Ascending aorta (tissue), 2 donors: ENCODE data around the gene MEIKIN. TPM values are rescaled to one million over a fixed set of nuclear protein-coding genes. Genes with fewer than 3 reads are reported as not detected.
"Not testable (repeated sequence)": the region's sequence is repeated elsewhere in the genome, so short reads cannot be mapped to it uniquely, and the experiment has no call there.

ENCODE experiments used
- DNase-seq, 2 donors: peaks; one replicate each; pipeline ENCODE4 v3.0.0-alpha.2; 2019; ENCODE audit warnings: low spot score in 2 of 2
- H3K27ac ChIP-seq, 2 donors: fragments of 200-600 bp; sonication (generic); one replicate each; pipeline ENCODE4 v1.5.1; 2016 to 2017; ENCODE audit warnings: mild to moderate bottlenecking in 1 of 2
- H3K27me3 ChIP-seq: fragments of 200-600 bp; sonication (generic); one replicate; pipeline ENCODE4 v1.5.1; 2017
- H3K36me3 ChIP-seq, 2 donors: fragments of 200-600 bp; sonication (generic); one replicate each; pipeline ENCODE4 v1.5.1; 2016
- H3K4me1 ChIP-seq, 2 donors: fragments of 200-600 bp; sonication (generic); one replicate each; pipeline ENCODE4 v1.5.1; 2016 to 2017; ENCODE audit warnings: mild to moderate bottlenecking in 1 of 2
- H3K4me3 ChIP-seq, 2 donors: fragments of 200-600 bp; sonication (generic); one replicate each; pipeline ENCODE4 v1.5.1; 2016 to 2017; ENCODE audit warnings: mild to moderate bottlenecking in 1 of 2
- H3K9me3 ChIP-seq, 2 donors: fragments of 200-600 bp; sonication (generic); one replicate each; pipeline ENCODE4 v1.5.1; 2016
- intact Hi-C: fragments of 100-400 bp; cut with DNase I; formaldehyde crosslinking; loops from one replicate; pipeline ENCODE4 v1.15.1; 2023
- total RNA-seq: library from RNA; depleted of rRNA; stranded (reverse); fragments of >200 nt; gene quantifications from one replicate; pipeline ENCODE4 v1.1.0, GENCODE V29; 2016
- TF ChIP-seq, protein P1 (sequence below), 3 experiments: fragments of 200-600 bp in 2 of 3; fragments of 450-650 bp in 1 of 3; sonication (generic) in 2 of 3; IDR thresholded peaks; one replicate each; pipeline ENCODE4 v1.5.1; 2016 to 2019; ENCODE audit warnings: antibody characterized with exemption in 3 of 3, mild to moderate bottlenecking in 1 of 3, moderate library complexity in 1 of 3

MEIKIN gene
- total RNA-seq, 1 donor from 2014 or later: not detected

DNA sequence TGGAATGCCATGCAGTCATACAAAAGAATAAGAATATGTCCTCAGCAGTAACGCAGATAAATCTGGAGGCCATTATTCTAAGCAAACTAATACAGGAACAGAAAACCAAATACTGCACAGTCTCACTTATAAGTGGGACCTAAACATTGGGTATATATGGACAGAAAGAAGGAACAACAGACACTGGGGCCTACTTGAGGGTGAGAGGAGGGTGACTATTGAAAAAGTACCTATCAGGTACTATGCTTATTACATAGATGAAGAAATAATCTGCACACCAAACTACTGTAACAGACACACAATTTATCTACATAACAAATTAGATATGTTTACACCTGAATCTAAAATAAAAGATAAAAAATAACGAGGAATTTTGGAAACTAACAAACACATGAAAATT, 38.8 kb downstream of the MEIKIN start:
- no peak for DNase-seq
- peaks cover 0 to 7% of the 10 kb centered on the region in 2 donors for H3K9me3 ChIP-seq
- H3K4me3 ChIP-seq: no peak overlapping the region
- no peaks in the 10 kb centered on the region for H3K4me1 ChIP-seq
- intact Hi-C loops: no loop called here
- H3K27me3 ChIP-seq: no peaks in the 10 kb centered on the region
- TF ChIP-seq, protein P1, sequence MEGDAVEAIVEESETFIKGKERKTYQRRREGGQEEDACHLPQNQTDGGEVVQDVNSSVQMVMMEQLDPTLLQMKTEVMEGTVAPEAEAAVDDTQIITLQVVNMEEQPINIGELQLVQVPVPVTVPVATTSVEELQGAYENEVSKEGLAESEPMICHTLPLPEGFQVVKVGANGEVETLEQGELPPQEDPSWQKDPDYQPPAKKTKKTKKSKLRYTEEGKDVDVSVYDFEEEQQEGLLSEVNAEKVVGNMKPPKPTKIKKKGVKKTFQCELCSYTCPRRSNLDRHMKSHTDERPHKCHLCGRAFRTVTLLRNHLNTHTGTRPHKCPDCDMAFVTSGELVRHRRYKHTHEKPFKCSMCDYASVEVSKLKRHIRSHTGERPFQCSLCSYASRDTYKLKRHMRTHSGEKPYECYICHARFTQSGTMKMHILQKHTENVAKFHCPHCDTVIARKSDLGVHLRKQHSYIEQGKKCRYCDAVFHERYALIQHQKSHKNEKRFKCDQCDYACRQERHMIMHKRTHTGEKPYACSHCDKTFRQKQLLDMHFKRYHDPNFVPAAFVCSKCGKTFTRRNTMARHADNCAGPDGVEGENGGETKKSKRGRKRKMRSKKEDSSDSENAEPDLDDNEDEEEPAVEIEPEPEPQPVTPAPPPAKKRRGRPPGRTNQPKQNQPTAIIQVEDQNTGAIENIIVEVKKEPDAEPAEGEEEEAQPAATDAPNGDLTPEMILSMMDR (IDR thresholded peaks at IDR 0.05): no peak
- no peak overlapping the region for H3K27ac ChIP-seq
- H3K36me3 ChIP-seq: no peaks in the 10 kb centered on the region

DNA sequence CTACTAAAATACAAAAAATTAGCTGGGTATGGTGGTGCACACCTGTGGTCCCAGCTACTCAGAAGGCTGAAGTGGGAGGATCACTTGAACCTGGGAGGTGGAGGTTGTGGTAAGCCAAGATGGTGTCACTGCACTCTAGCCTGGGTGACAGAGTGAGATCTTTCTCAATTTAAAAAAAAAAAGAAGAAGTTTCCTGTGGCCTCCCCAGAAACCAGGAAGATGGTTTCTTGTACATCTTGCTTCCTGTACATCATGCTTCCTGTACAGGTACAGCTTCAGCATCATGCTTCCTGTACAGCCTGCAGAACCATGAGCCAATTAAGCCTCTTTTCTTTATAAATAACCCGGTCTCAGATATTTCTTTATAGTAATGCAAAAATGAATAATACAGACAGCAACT, 43.2 kb downstream of the MEIKIN start:
- H3K9me3 ChIP-seq, intact Hi-C loops, H3K27ac ChIP-seq, H3K36me3 ChIP-seq, H3K4me3 ChIP-seq, DNase-seq, H3K27me3 ChIP-seq, H3K4me1 ChIP-seq: not testable (repeated sequence)

DNA sequence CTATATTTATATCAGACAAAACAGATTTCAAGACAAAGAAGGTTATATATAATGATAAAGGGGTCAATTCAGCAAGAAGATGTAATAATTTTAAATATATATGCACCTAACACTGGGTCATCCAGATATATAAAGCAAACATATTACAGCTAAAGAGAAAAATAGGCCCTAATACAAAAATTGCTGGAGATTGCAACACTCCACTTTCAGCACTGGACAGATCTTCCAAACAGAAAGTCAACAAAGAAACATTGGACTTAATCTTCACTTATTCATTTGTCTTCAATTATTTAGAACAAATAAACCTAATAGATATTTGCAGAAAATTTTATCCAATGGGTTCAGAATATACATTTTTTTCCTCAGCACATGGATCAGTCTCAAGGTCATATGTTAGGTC, 45.8 kb downstream of the MEIKIN start:
- H3K4me3 ChIP-seq: no peak overlapping the region
- peaks cover 0 to 13% of the 10 kb centered on the region in 2 donors for H3K9me3 ChIP-seq
- H3K4me1 ChIP-seq: no peaks in the 10 kb centered on the region
- TF ChIP-seq, protein P1 (IDR thresholded peaks at IDR 0.05): no peak
- no peaks in the 10 kb centered on the region for H3K27me3 ChIP-seq
- no peak for DNase-seq
- no peaks in the 10 kb centered on the region for H3K36me3 ChIP-seq
- intact Hi-C loops: no loop called here
- H3K27ac ChIP-seq: no peak overlapping the region

DNA sequence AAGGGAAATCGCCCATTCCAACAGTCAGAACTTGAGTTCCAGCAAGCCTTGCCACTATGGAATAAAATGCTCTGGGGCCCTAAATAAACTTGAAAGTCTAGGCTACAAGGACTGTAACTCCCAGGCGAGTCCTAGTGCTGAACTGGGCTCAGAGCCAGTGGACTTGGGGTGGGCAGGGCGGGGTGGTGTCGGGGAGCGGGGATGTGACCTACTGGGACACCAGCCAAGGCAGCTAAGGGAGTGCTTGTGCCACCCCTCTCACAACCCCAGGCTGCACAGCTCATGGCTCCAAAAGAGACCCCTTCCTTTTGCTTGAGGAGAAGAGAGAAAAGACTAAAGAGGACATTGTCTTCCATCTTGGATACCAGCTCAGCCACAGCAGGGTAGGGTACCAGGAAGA, 61.5 kb downstream of the MEIKIN start:
- no peaks in the 10 kb centered on the region for H3K27me3 ChIP-seq
- TF ChIP-seq, protein P1 (IDR thresholded peaks at IDR 0.05): no peak
- no peaks in the 10 kb centered on the region for H3K4me1 ChIP-seq
- no peaks in the 10 kb centered on the region for H3K36me3 ChIP-seq
- H3K4me3 ChIP-seq: no peak overlapping the region
- DNase-seq: no peak
- intact Hi-C loops: no loop called here
- no peak overlapping the region for H3K27ac ChIP-seq
- peaks cover 0 to 4% of the 10 kb centered on the region in 2 donors for H3K9me3 ChIP-seq

DNA sequence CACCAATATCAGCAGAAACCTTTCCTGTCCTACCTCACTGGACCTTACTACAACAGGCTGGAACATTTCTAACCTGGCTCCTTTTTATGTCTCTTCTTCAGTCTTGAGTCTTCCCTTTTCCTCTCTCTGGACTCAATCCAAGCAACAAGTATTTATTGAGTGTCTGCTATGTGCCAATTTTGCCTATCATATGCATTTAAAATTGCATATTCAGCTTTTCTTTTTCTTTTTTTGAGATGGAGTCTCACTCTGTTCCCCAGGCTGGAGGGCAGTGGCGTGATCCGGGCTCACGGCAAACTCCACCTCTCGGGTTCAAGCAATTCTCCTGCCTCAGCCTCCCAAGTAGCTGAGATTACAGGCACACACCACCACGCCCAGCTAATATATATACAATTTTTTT, 65.8 kb downstream of the MEIKIN start:
- H3K4me3 ChIP-seq: no peak overlapping the region
- H3K9me3 ChIP-seq: no peaks in the 10 kb centered on the region
- no peaks in the 10 kb centered on the region for H3K27me3 ChIP-seq
- no peaks in the 10 kb centered on the region for H3K4me1 ChIP-seq
- H3K27ac ChIP-seq: no peak overlapping the region
- TF ChIP-seq, protein P1 (IDR thresholded peaks at IDR 0.05): no peak
- intact Hi-C loops: no loop called here
- no peak for DNase-seq
- H3K36me3 ChIP-seq: no peaks in the 10 kb centered on the region

DNA sequence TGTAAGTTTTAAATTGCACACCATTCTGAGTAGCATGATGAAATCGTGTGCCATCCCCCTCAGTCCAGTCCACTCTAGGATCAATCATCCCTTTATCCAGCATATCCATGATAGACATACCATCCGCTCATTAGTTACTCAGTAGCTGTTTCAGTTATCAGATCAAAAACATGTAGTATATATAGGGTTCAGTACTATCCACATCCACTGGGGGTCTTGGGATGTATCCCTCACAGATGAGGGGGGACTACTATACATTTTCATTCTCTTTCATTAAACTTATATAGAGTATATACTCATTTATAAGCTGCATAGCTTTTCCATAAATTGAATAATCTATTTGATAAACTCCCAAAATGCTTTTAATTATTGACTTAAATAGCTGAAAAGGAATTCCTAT, 67.6 kb downstream of the MEIKIN start:
- Histone ChIP-seq H3K9me3 (no peaks in the 10 kb centered on the region), H3K4me3 (no peak overlapping the region), H3K27me3 (no peaks in the 10 kb centered on the region), H3K27ac (no peak overlapping the region), H3K36me3 (no peaks in the 10 kb centered on the region), H3K4me1 (no peaks in the 10 kb centered on the region)
- TF ChIP-seq, protein P1 (IDR thresholded peaks at IDR 0.05): no peak
- intact Hi-C loops: no loop called here
- no peak for DNase-seq

DNA sequence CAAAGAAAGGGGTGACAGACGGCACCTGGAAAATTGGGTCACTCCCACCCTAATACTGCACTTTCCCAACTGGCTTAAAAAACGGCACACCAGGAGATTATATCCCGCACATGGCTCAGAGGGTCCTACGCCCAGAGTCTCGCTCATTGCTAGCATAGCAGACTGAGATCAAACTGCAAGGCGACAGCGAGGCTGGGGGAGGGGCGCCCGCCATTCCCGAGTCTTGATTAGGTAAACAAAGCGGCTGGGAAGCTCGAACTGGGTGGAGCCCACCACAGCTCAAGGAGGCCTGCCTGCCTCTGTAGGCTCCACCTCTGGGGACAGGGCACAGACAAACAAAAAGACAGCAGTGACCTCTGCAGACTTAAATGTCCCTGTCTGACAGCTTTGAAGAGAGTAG, 74.2 kb downstream of the MEIKIN start:
- H3K27ac ChIP-seq, DNase-seq, intact Hi-C loops, H3K27me3 ChIP-seq, H3K4me1 ChIP-seq, H3K36me3 ChIP-seq, H3K4me3 ChIP-seq: not testable (repeated sequence)
- peaks cover 4 to 10% of the 10 kb centered on the region in 2 donors for H3K9me3 ChIP-seq
